GM12878 (cell line): Measurements from ENCODE around the gene SPTSSB.

Experiments
- CBX3 ChIP-seq: fragments of 200-600 bp; sonication (generic); IDR thresholded peaks from 2 replicates; pipeline ENCODE4 v1.6.1; 2016; ENCODE audit warnings: low read depth, borderline replicate concordance
- CHD1 ChIP-seq: IDR thresholded peaks from 2 replicates; pipeline ENCODE4 v1.6.1; 2012; ENCODE audit warnings: low read depth, low read length, improper control_type of control experiment
- CREB1 ChIP-seq: IDR thresholded peaks from 2 replicates; pipeline ENCODE4 v1.6.1; 2012; ENCODE audit warnings: low read depth, mild to moderate bottlenecking, inconsistent platforms
- EZH2 ChIP-seq: IDR thresholded peaks from 2 replicates; pipeline ENCODE4 v1.6.1; 2012; ENCODE audit warnings: low read depth, mild to moderate bottlenecking, control low read depth, inconsistent platforms, low read length, borderline replicate concordance; ENCODE audit not compliant: control insufficient read depth
- JUND ChIP-seq: IDR thresholded peaks from 2 replicates; pipeline ENCODE4 v1.6.1; 2012; ENCODE audit warnings: low read depth, mild to moderate bottlenecking, low read length, improper control_type of control experiment, moderate library complexity
- NFYA ChIP-seq: IDR thresholded peaks from 2 replicates; pipeline ENCODE4 v1.6.1; 2011; ENCODE audit warnings: low read depth, mild to moderate bottlenecking, low read length, improper control_type of control experiment, borderline replicate concordance
- NFYB ChIP-seq: IDR thresholded peaks from 2 replicates; pipeline ENCODE4 v1.6.1; 2011; ENCODE audit warnings: low read depth, mild to moderate bottlenecking, low read length, improper control_type of control experiment, moderate library complexity; ENCODE audit not compliant: insufficient read depth
- NR2C2 ChIP-seq: IDR thresholded peaks from 2 replicates; pipeline ENCODE4 v1.6.1; 2011; ENCODE audit warnings: borderline replicate concordance, low read depth; ENCODE audit not compliant: control insufficient read depth, insufficient read length
- SUZ12 ChIP-seq: fragments of 200-600 bp; sonication (generic); IDR thresholded peaks from one replicate; pipeline ENCODE4 v1.6.1; 2018; ENCODE audit warnings: antibody characterized with exemption, mild to moderate bottlenecking; ENCODE audit not compliant: unreplicated experiment
- TCF12 ChIP-seq: IDR thresholded peaks from 2 replicates; pipeline ENCODE4 v1.6.1; 2011; ENCODE audit warnings: low read depth, mild to moderate bottlenecking, low read length
- TF ChIP-seq, protein P1 (sequence below), 3 experiments: IDR thresholded peaks in 2 of 3; conservative IDR thresholded peaks in 1 of 3; 2 replicates each; pipeline ENCODE4 v1.5.1; 2011; ENCODE audit warnings: low read depth in 3 of 3, low read length in 3 of 3, mild to moderate bottlenecking in 3 of 3, control low read depth in 2 of 3, moderate library complexity in 2 of 3, inconsistent platforms in 1 of 3, mixed read lengths in 1 of 3; ENCODE audit not compliant: control insufficient read depth in 2 of 3, insufficient read depth in 1 of 3; ENCODE audit errors: extremely low read depth in 1 of 3
- TF ChIP-seq, protein P2 (sequence below): fragments of 450-650 bp; IDR thresholded peaks from 2 replicates; pipeline ENCODE4 v1.6.1; 2017; ENCODE audit warnings: mild to moderate bottlenecking

DNA sequence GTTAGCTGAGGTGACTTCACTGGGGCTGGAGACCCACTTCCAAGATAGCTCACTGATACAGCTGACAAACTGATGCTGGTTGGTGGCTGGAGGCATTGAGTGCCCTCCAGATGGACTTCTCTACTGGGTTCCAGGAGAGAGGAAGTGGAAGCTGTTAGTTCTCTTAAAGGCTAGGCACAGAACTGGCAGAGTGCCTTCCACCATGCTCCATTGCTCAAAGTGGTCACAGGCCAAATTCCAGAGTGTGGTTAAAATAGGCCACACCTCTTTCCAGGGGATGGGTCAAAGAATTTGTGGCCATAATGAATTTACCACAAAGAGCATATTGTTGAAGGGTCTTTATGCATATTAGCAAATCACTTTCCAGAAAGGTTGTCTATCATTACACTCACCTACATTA lies 76.0 kb downstream of the SPTSSB start:
- TF ChIP-seq JUND (no peak), NFYA (no peak), CREB1 (no peak), CBX3 (no peak), TCF12 (no peak), CHD1 (no peak), NFYB (no peak), EZH2 (no peak), NR2C2 (no peak), SUZ12 (no peak)
- TF ChIP-seq, protein P1, sequence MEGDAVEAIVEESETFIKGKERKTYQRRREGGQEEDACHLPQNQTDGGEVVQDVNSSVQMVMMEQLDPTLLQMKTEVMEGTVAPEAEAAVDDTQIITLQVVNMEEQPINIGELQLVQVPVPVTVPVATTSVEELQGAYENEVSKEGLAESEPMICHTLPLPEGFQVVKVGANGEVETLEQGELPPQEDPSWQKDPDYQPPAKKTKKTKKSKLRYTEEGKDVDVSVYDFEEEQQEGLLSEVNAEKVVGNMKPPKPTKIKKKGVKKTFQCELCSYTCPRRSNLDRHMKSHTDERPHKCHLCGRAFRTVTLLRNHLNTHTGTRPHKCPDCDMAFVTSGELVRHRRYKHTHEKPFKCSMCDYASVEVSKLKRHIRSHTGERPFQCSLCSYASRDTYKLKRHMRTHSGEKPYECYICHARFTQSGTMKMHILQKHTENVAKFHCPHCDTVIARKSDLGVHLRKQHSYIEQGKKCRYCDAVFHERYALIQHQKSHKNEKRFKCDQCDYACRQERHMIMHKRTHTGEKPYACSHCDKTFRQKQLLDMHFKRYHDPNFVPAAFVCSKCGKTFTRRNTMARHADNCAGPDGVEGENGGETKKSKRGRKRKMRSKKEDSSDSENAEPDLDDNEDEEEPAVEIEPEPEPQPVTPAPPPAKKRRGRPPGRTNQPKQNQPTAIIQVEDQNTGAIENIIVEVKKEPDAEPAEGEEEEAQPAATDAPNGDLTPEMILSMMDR (IDR thresholded peaks at IDR 0.05 in 2 of 3, conservative IDR thresholded peaks at IDR 0.05 in 1 of 3; ENCODE audit: control insufficient read depth in 2 of 3, extremely low read depth in 1 of 3, insufficient read depth in 1 of 3, low read depth in 3 of 3, low read length in 3 of 3) = no peak
- TF ChIP-seq, protein P2, sequence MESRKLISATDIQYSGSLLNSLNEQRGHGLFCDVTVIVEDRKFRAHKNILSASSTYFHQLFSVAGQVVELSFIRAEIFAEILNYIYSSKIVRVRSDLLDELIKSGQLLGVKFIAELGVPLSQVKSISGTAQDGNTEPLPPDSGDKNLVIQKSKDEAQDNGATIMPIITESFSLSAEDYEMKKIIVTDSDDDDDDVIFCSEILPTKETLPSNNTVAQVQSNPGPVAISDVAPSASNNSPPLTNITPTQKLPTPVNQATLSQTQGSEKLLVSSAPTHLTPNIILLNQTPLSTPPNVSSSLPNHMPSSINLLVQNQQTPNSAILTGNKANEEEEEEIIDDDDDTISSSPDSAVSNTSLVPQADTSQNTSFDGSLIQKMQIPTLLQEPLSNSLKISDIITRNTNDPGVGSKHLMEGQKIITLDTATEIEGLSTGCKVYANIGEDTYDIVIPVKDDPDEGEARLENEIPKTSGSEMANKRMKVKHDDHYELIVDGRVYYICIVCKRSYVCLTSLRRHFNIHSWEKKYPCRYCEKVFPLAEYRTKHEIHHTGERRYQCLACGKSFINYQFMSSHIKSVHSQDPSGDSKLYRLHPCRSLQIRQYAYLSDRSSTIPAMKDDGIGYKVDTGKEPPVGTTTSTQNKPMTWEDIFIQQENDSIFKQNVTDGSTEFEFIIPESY = no peak
